Measurements from ENCODE around the gene SAMM50.
"Not testable (repeated sequence)": the region's sequence is repeated elsewhere in the genome, so short reads cannot be mapped to it uniquely, and the experiment has no call there.

SAMM50 gene

DNA sequence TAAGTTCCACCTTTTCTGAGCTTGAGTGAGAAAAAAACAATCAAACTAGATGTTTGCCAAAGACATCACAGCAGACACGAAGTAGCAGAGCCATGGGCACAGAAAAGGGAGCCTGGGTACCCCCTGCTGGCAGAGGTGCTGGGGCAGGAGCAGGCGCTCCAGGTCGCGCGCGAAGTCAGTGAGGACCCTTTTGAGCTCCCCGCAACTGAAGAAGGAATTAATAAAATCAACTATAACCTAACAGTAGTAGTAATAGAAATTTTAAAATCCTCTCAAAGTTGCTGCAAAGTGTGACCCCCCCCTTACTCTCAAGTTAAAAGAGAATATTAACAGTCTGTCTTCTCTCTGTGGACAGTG is 48.8 kb downstream of the SAMM50 start:
- no peak for DNase-seq

DNA sequence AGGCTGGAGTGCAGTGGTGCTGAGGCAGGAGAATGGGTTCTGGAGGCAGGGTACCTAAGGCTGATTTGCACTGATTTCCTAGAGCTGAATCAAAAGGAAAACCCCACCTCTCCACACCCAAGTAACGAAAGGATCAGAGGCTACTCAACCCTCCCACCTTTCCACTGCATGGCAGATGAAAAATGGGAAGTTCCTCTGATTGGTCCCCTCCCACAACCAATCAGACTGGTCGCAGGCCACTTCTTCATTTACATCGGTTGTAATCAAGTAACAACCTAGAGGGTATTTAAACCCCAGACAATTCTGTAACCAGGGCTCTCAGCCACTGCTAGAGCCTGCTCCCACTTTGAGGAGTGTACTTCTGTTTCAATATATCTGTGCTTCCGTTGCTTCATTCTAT is 50.3 kb downstream of the SAMM50 start:
- DNase-seq, result no peak

DNA sequence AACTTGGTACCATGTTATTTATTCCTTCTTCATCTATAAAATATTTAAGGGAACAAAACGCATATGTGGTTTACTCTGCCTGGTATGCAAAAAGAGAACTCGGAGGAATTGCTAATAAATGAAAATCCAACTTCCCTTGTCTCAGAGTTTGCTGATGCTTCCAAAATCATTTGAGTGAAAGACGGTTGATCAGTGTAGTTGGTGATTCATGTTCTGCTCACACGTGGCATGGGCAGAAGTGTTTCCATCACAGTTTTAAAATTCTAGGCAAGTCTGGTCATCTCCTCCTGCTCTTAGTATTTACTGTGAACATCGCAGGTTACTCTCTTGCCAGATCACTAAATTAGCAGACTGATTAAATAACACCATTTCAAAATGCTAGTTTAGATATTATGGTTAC is 56.9 kb downstream of the SAMM50 start:
- DNase-seq, result no peak

DNA sequence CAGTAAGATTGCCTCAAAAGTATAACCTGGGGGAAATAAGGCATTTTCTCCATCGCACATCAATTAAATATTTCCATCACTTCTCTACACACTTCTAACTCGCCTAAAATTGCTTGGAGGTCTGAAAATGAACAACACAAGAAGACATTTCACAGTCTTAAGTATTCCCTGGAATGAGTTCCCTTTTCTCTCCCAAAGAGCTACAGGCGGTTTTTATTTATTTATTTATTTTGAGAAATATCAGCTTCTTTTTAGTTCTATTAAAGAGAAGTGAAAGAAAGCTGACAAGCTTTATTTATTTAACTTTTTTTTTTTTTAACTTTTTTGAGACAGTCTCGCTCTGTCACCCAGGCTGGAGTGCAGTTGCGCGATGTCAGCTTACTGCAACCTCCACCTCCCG is 57.3 kb downstream of the SAMM50 start:
- DNase-seq, result no peak

- DNase-seq, result no peak
Observed at GRCh38 chr22:44014241-44014640, 59.0 kb downstream of the SAMM50 start.

DNA sequence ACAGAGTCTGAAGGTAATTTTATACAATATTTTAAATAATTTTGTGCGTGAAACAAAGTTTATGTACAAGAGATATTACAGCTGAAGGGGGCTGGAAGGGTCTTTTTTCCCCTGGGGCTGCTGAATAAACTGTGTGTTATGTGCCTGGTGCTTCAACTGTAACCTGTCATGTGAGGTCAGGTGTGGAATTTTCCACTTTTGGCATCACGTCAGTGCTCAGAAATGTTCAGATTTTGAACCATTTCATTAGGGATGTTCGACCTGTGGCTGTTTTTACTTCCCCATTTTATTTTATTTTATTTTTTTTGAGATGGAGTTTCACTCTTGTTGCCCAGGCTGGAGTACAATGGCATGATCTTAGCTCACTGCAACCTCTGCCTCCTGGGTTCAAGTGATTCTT is 61.3 kb downstream of the SAMM50 start:
- not testable (repeated sequence) for DNase-seq

DNA sequence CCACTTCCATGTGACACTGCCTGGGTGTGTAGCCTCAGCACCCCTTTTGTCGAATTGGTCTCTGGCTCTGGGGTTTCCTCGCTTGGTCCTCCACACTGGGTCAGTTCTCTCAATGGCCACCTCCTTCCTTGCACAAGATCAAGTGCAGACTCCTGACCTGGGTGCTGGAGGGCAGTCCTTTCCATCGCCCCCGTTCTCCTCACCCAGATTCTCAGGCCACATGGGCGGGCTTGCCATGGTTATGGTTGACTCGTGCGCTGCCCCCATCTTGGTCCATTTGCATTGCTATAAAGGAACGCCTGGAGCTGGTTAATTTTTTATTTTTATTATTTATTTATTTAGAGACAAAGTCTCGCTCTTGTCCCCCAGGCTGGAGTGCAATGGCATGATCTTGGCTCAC is 63.4 kb downstream of the SAMM50 start:
- no peak for DNase-seq

DNA sequence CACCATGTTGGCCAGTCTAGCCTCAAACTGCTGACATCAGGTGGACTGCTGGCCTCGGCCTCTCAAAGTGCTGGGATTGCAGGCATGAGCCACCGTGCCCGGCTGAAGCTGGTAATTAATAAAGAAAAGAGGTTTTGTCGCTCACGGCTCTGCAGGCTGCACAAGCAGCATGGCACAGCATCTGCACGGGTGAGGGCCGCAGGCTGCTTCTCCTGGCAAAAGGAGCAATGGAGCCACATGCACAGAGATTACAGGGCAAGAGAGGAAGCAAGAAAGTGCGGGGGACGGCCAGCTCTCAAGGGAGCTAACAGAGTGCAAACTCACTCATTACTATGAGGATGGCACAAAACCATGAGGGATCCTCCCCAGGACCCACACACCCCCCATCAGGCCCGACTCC is 64.2 kb downstream of the SAMM50 start:
- DNase-seq, result no peak

DNA sequence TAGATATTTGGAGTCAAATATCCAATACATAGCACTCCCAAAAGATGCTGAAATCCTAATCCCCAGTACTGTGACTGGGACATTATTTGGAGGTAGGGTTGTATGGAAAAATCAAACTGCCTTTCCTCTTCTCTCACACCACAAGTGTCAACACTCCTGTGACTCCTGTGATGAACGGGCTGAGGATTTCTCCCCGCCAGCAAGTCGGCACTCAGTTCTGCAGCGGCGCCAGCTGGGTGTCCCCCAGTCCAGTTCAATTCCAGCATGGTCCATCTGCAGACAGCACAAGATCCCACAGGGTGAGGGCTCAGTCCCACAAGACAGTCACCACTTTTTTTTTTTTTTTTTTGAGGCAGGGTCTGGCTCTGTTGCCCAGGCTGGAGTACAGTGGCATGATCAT is 64.6 kb downstream of the SAMM50 start:
- no peak for DNase-seq

GRCh38 chr22:44020981-44021380 is 65.7 kb downstream of the SAMM50 start:
- DNase-seq, result no peak

GRCh38 chr22:44023404-44024287 is 68.4 kb downstream of the SAMM50 start:
- DNase-seq, result peak; percentile 42

- peak; percentile 29 for DNase-seq
Observed at GRCh38 chr22:44024288-44024921, 69.2 kb downstream of the SAMM50 start, which contains the start of gene PARVB. Gene PARVB (plus strand): TSS chr22:44024302. CDS start chr22:44024340, 38 bp downstream.

GRCh38 chr22:44025171-44026065 is 70.2 kb downstream of the SAMM50 start:
- peak; percentile 29 for DNase-seq

- no peak for DNase-seq
Observed at GRCh38 chr22:44026066-44026629, 70.9 kb downstream of the SAMM50 start.

GRCh38 chr22:44026630-44027511 is 71.6 kb downstream of the SAMM50 start:
- DNase-seq, result peak; percentile 86

DNA sequence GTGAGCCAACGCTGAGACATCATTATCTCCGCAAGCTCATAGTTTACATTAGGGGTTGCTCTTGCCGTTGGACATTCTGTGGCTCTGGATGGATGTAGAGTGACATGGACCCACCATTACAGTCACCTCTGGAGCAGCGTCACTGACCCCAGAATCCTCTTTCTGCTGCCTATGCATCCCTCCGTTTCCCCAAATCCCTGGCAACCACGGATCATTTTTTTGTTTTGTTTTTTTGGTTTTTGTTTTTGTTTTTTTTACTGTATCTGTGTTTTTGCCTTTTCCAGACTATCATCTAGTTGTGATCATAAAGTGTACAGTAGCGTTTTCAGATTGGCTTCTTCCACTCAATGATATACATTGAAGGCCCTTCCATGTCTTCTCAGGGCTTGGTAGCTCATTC is 72.8 kb downstream of the SAMM50 start:
- DNase-seq, result no peak

DNA sequence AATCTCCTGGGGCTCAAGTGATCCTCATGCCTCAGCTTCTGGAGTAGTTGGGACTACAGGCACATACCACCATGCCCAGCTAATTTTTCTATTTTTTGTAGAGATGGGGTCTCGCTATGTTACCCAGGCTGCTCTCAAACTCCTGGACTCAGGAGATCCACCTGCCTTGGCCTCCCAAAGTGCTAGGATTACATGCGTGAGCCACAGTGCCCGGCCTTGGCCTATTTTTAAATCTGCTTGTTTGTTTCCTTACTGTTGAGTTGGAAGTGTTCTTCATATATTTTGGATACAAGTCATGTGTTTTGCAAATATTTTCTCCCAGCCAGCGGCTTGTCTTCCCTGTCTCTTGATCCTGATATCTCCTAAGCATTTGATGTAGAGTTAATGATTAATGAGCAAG is 73.8 kb downstream of the SAMM50 start:
- no peak for DNase-seq

DNA sequence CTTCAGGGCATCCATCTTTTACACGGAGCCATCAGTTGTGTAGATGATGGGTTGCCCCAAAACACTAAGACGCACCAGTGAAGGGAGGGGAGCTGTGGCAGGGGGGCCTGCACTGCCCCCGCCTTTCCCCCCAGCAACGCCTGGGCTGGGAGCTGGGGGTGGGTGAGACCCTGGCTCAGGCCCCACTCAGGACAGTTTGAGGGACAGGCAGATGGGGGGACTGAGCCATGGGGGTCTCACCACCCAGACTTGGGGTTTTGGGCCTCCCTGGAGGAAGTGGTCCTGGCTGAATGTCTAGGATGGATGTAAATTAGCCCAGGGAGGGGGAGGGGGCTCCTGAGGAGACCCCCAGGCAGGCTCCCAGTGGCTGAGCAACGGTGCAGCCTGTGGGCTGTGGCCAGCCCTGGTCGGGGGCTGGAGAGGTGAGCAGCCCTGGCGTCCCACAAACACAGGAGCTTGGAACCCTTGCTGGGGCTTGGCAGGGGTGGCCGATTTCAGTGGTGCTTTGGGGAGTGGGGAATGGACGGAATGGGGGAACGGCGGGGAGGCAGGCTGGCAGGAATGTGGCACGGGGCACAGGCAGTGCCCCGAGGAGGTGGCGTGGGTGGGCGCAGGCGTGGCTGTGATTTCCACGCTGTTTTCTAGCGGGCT is 74.9 kb downstream of the SAMM50 start:
- no peak for DNase-seq

DNA sequence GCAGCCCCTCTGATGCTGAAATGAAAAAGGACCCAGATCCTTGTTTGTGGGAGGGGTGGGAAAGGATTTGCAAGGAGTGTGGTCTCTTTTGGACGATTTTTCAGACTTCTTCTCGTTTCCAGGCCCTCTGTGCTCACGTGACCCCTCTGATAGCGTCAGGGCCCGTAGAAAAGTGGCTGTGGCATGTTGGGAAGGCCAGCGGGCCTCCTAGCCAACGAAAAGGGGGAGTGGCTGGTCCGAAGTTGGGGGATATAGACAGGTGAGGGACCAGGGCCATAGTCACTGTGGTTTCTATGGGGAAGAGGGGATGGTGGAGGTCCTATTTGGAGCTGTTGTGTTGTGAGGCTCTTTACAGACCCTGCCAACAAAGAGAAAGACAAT is 75.5 kb downstream of the SAMM50 start:
- DNase-seq, result no peak

DNA sequence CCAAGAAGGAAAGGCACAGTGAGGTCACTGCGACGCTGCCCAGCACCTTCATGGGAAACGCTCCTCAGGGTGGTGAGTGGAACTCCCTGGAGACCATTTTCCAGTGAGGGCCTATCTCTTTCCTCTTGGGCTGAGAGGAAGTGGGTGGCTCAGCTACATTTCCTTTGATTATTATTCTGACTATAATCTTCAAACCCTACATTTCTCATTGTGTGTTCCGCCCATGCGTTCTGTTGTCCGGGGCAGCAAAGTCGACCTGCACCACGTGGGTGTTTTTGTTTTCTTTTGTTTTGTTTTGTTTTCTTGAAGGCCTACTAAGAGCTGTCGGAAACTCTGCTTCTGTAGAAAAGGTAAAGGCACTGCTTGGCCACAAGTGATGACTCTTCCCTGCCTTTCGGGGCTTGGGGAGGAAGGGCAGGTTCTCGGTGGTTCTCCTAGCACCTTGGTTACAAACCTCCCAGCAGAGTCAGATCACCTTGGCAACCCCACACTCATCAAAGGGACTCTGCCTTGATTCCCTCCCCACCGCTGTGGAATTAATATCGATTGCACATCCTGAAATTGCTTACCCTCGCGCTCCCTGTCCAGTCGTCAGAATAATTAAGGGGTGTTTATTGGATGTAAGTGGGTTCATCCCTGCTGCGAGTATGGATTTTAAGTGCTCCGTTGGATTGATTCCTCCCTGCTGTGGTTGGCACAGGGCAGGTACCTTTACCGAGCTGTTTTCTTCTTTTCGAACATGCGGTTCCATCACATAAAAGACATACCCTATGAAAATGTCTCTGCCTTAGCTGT is 76.1 kb downstream of the SAMM50 start:
- peak; percentile 60 for DNase-seq
